ENCODE data around the gene SGPP1.

Gene SGPP1

GRCh38 chr14:63747846-63748245 lies 20.0 kb upstream of the SGPP1 start:
- Mint-ChIP-seq H3K4me3 (no peak overlapping the region), H3K36me3 (ENCODE audit: low read depth) (no peaks in the 10 kb centered on the region), H3K4me1 (ENCODE audit: low read depth) (peaks cover 19% of the 10 kb centered on the region), H3K27ac (no peak overlapping the region), H3K9me3 (no peaks in the 10 kb centered on the region), H3K27me3 (ENCODE audit: low read depth) (peaks cover 3% of the 10 kb centered on the region)

GRCh38 chr14:63745858-63746425 lies 18.1 kb upstream of the SGPP1 start:
- Mint-ChIP-seq H3K36me3 (ENCODE audit: low read depth) (no peaks in the 10 kb centered on the region), H3K27me3 (ENCODE audit: low read depth) (peaks cover 3% of the 10 kb centered on the region), H3K27ac (peak overlapping the region; percentile 28), H3K4me1 (ENCODE audit: low read depth) (peaks cover 15% of the 10 kb centered on the region), H3K9me3 (no peaks in the 10 kb centered on the region), H3K4me3 (peak overlapping the region; percentile 9)

GRCh38 chr14:63745272-63745671 lies 17.4 kb upstream of the SGPP1 start:
- Mint-ChIP-seq H3K27me3 (ENCODE audit: low read depth) (peaks cover 3% of the 10 kb centered on the region), H3K9me3 (no peaks in the 10 kb centered on the region), H3K4me3 (no peak overlapping the region), H3K27ac (no peak overlapping the region), H3K36me3 (ENCODE audit: low read depth) (no peaks in the 10 kb centered on the region), H3K4me1 (ENCODE audit: low read depth) (peaks cover 15% of the 10 kb centered on the region)

GRCh38 chr14:63737582-63738006 lies 9.7 kb upstream of the SGPP1 start:
- peak overlapping the region; percentile 86 for H3K27ac Mint-ChIP-seq
- peak overlapping the region; percentile 58 for H3K4me3 Mint-ChIP-seq
- no peaks in the 10 kb centered on the region for H3K36me3 Mint-ChIP-seq (ENCODE audit: low read depth)
- peaks cover 9% of the 10 kb centered on the region for H3K27me3 Mint-ChIP-seq (ENCODE audit: low read depth)
- no peaks in the 10 kb centered on the region for H3K9me3 Mint-ChIP-seq
- H3K4me1 Mint-ChIP-seq (ENCODE audit: low read depth): peaks cover 14% of the 10 kb centered on the region

GRCh38 chr14:63735720-63736119 lies 7.9 kb upstream of the SGPP1 start:
- Mint-ChIP-seq H3K27me3 (ENCODE audit: low read depth) (peaks cover 18% of the 10 kb centered on the region), H3K4me3 (no peak overlapping the region), H3K27ac (no peak overlapping the region), H3K4me1 (ENCODE audit: low read depth) (peaks cover 14% of the 10 kb centered on the region), H3K9me3 (no peaks in the 10 kb centered on the region), H3K36me3 (ENCODE audit: low read depth) (no peaks in the 10 kb centered on the region)

GRCh38 chr14:63730659-63731058 lies 2.8 kb upstream of the SGPP1 start:
- Mint-ChIP-seq H3K36me3 (ENCODE audit: low read depth) (peaks cover 2% of the 10 kb centered on the region), H3K4me1 (ENCODE audit: low read depth) (peaks cover 24% of the 10 kb centered on the region), H3K9me3 (no peaks in the 10 kb centered on the region), H3K27ac (no peak overlapping the region), H3K4me3 (no peak overlapping the region), H3K27me3 (ENCODE audit: low read depth) (peaks cover 34% of the 10 kb centered on the region)

GRCh38 chr14:63727231-63727735 lies 582 bp downstream of the SGPP1 start:
- Mint-ChIP-seq H3K27ac (peak overlapping the region; percentile 98), H3K36me3 (ENCODE audit: low read depth) (peaks cover 5% of the 10 kb centered on the region)

GRCh38 chr14:63726499-63726898 lies 1.4 kb downstream of the SGPP1 start:
- no peaks in the 10 kb centered on the region for H3K9me3 Mint-ChIP-seq
- no peak overlapping the region for H3K27ac Mint-ChIP-seq
- peaks cover 6% of the 10 kb centered on the region for H3K36me3 Mint-ChIP-seq (ENCODE audit: low read depth)
- peaks cover 21% of the 10 kb centered on the region for H3K27me3 Mint-ChIP-seq (ENCODE audit: low read depth)
- peaks cover 34% of the 10 kb centered on the region for H3K4me1 Mint-ChIP-seq (ENCODE audit: low read depth)
- peak overlapping the region; percentile 99 for H3K4me3 Mint-ChIP-seq

More at GRCh38 chr14:63727231-63727735, 582 bp downstream of the SGPP1 start:
- peaks cover 25% of the 10 kb centered on the region for H3K27me3 Mint-ChIP-seq (ENCODE audit: low read depth)
- H3K4me1 Mint-ChIP-seq (ENCODE audit: low read depth): peaks cover 34% of the 10 kb centered on the region
- H3K4me3 Mint-ChIP-seq: peak overlapping the region; percentile 99
- no peaks in the 10 kb centered on the region for H3K9me3 Mint-ChIP-seq

- peaks cover 34% of the 10 kb centered on the region for H3K4me1 Mint-ChIP-seq (ENCODE audit: low read depth)
- H3K27ac Mint-ChIP-seq: peak overlapping the region; percentile 53
- peaks cover 18% of the 10 kb centered on the region for H3K27me3 Mint-ChIP-seq (ENCODE audit: low read depth)
Observed at GRCh38 chr14:63725786-63726460, 1.9 kb downstream of the SGPP1 start.

GRCh38 chr14:63717702-63718101 lies 10.2 kb downstream of the SGPP1 start:
- Mint-ChIP-seq H3K36me3 (ENCODE audit: low read depth) (peaks cover 29% of the 10 kb centered on the region), H3K4me3 (no peak overlapping the region), H3K27me3 (ENCODE audit: low read depth) (no peaks in the 10 kb centered on the region), H3K9me3 (peaks cover 17% of the 10 kb centered on the region), H3K4me1 (ENCODE audit: low read depth) (peaks cover 8% of the 10 kb centered on the region), H3K27ac (no peak overlapping the region)

More at GRCh38 chr14:63725786-63726460, 1.9 kb downstream of the SGPP1 start:
- peak overlapping the region; percentile 99 for H3K4me3 Mint-ChIP-seq
- H3K36me3 Mint-ChIP-seq (ENCODE audit: low read depth): peaks cover 8% of the 10 kb centered on the region
- no peaks in the 10 kb centered on the region for H3K9me3 Mint-ChIP-seq

GRCh38 chr14:63715360-63715759 lies 12.5 kb downstream of the SGPP1 start:
- H3K36me3 Mint-ChIP-seq (ENCODE audit: low read depth): peaks cover 29% of the 10 kb centered on the region
- H3K4me1 Mint-ChIP-seq (ENCODE audit: low read depth): peaks cover 14% of the 10 kb centered on the region
- H3K4me3 Mint-ChIP-seq: no peak overlapping the region
- no peak overlapping the region for H3K27ac Mint-ChIP-seq
- no peaks in the 10 kb centered on the region for H3K27me3 Mint-ChIP-seq (ENCODE audit: low read depth)
- H3K9me3 Mint-ChIP-seq: peaks cover 17% of the 10 kb centered on the region

GRCh38 chr14:63713764-63714163 lies 14.1 kb downstream of the SGPP1 start:
- peaks cover 19% of the 10 kb centered on the region for H3K4me1 Mint-ChIP-seq (ENCODE audit: low read depth)
- peaks cover 26% of the 10 kb centered on the region for H3K36me3 Mint-ChIP-seq (ENCODE audit: low read depth)
- H3K4me3 Mint-ChIP-seq: no peak overlapping the region
- no peaks in the 10 kb centered on the region for H3K27me3 Mint-ChIP-seq (ENCODE audit: low read depth)
- peaks cover 17% of the 10 kb centered on the region for H3K9me3 Mint-ChIP-seq
- H3K27ac Mint-ChIP-seq: no peak overlapping the region

- Mint-ChIP-seq H3K9me3 (peaks cover 12% of the 10 kb centered on the region), H3K27ac (peak overlapping the region; percentile 12), H3K4me3 (peak overlapping the region; percentile 15), H3K27me3 (ENCODE audit: low read depth) (no peaks in the 10 kb centered on the region), H3K36me3 (ENCODE audit: low read depth) (peaks cover 24% of the 10 kb centered on the region), H3K4me1 (ENCODE audit: low read depth) (peaks cover 19% of the 10 kb centered on the region)
Observed at GRCh38 chr14:63713058-63713457, 14.8 kb downstream of the SGPP1 start.

GRCh38 chr14:63712123-63712522 lies 15.7 kb downstream of the SGPP1 start:
- Mint-ChIP-seq H3K4me3 (peak overlapping the region; percentile 4), H3K36me3 (ENCODE audit: low read depth) (peaks cover 18% of the 10 kb centered on the region), H3K9me3 (peaks cover 6% of the 10 kb centered on the region), H3K4me1 (ENCODE audit: low read depth) (peaks cover 19% of the 10 kb centered on the region), H3K27me3 (ENCODE audit: low read depth) (no peaks in the 10 kb centered on the region), H3K27ac (peak overlapping the region; percentile 50)

GRCh38 chr14:63710497-63710896 lies 17.4 kb downstream of the SGPP1 start:
- Mint-ChIP-seq H3K27me3 (ENCODE audit: low read depth) (no peaks in the 10 kb centered on the region), H3K4me1 (ENCODE audit: low read depth) (peaks cover 19% of the 10 kb centered on the region), H3K27ac (no peak overlapping the region)

More at GRCh38 chr14:63710497-63710896, 17.4 kb downstream of the SGPP1 start:
- Mint-ChIP-seq H3K9me3 (no peaks in the 10 kb centered on the region), H3K4me3 (no peak overlapping the region), H3K36me3 (ENCODE audit: low read depth) (peaks cover 10% of the 10 kb centered on the region)

Measured in T-helper 1 cell treated with Interleukin-12 subunit alpha and Interleukin-12 subunit beta and Interleukin-4 antibody, amounts not matched to agents 30 μg/mL and 1 μg/mL, for 36 hours (primary cell).